MCF 10A (cell line): ENCODE results near the gene SPARC. TPM values are rescaled to one million over a fixed set of nuclear protein-coding genes. Genes with fewer than 3 reads are reported as not detected.

ENCODE experiments used
- BruUV-seq: library from RNA; stranded (reverse); fragments of 400-500 nt; replicated peaks from 2 replicates; lab custom pipeline; 2021; lab: Mats Ljungman, UMichigan
- CTCF ChIA-PET: fragments of 300-600 bp; sonication (Branson Sonifier 250); formaldehyde crosslinking; extraction: SDS; loops from one replicate; lab custom pipeline; 2021; ENCODE audit warnings: antibody characterized with exemption, inconsistent platforms; lab: Yijun Ruan, JAX
- POLR2A ChIA-PET: fragments of 300-600, 350-650 bp; sonication (Branson Sonifier 250); formaldehyde crosslinking; extraction: SDS; loops from one replicate; lab custom pipeline; 2020; ENCODE audit warnings: antibody characterized with exemption, inconsistent platforms; lab: Yijun Ruan, JAX
- DNase-seq: peaks from one replicate; pipeline ENCODE4 v3.0.0-alpha.2; 2018; ENCODE audit not compliant: unreplicated experiment
- H3K27ac Mint-ChIP-seq: one replicate; pipeline ENCODE4 v1.8.0; 2022; ENCODE audit warnings: mild to moderate bottlenecking, low read depth, mixed read lengths; ENCODE audit not compliant: unreplicated experiment
- H3K27me3 Mint-ChIP-seq: one replicate; pipeline ENCODE4 v1.8.0; 2022; ENCODE audit warnings: mixed read lengths; ENCODE audit not compliant: insufficient read depth, unreplicated experiment
- H3K36me3 Mint-ChIP-seq: one replicate; pipeline ENCODE4 v1.8.0; 2022; ENCODE audit warnings: mild to moderate bottlenecking, moderate library complexity, mixed read lengths; ENCODE audit not compliant: insufficient read depth, unreplicated experiment
- H3K4me1 Mint-ChIP-seq: one replicate; pipeline ENCODE4 v1.8.0; 2022; ENCODE audit warnings: mixed read lengths; ENCODE audit not compliant: insufficient read depth, unreplicated experiment
- H3K4me3 Mint-ChIP-seq: one replicate; pipeline ENCODE4 v1.8.0; 2022; ENCODE audit warnings: mild to moderate bottlenecking, moderate library complexity, mixed read lengths; ENCODE audit not compliant: unreplicated experiment
- H3K9me3 Mint-ChIP-seq: one replicate; pipeline ENCODE4 v1.8.0; 2022; ENCODE audit warnings: mixed read lengths; ENCODE audit not compliant: unreplicated experiment
- CTCF ChIP-seq: fragments of 200-600 bp; IDR thresholded peaks from one replicate; pipeline ENCODE4 v1.8.0; 2022; ENCODE audit warnings: antibody characterized with exemption, mild to moderate bottlenecking; ENCODE audit not compliant: unreplicated experiment
- intact Hi-C: fragments of 100-400 bp; cut with micrococcal nuclease; formaldehyde crosslinking; loops from 2 replicates; pipeline ENCODE4 v1.14.1; 2022
- total RNA-seq: library from RNA; stranded (reverse); gene quantifications from 2 replicates; pipeline ENCODE4 v1.2.3, GENCODE V29; 2022

Gene SPARC
- total RNA-seq, 1 experiment from 2014 or later: 32.6 TPM

- peak overlapping the region; percentile 50 for H3K27ac Mint-ChIP-seq
- BruUV-seq: no TSS peak
- POLR2A ChIA-PET: interaction anchor here (0.6 to 25.1 kb wide), 10 partner anchors 3 to 895 kb away, joined by 3 to 535 read pairs (median 5); no protein-coding TSS in a partner anchor
- H3K4me3 Mint-ChIP-seq: no peak overlapping the region
- no peaks in the 10 kb centered on the region for H3K27me3 Mint-ChIP-seq
- peak; percentile 99 for DNase-seq
- peaks cover 53% of the 10 kb centered on the region for H3K4me1 Mint-ChIP-seq
- TF ChIP-seq CTCF: no peak
- CTCF ChIA-PET: interaction anchor here (0.5 to 4.2 kb wide), 13 partner anchors 9 to 547 kb away, joined by 3 to 25 read pairs (median 4); partner anchors contain the start of gene TNIP1
- intact Hi-C loops: no loop called here
- H3K36me3 Mint-ChIP-seq: no peaks in the 10 kb centered on the region
- H3K9me3 Mint-ChIP-seq: no peaks in the 10 kb centered on the region
These were observed 58.4 kb downstream of the SPARC start for GRCh38 chr5:151628112-151628823.

GRCh38 chr5:151627650-151628049, 59.1 kb downstream of the SPARC start:
- intact Hi-C loops: no loop called here
- Mint-ChIP-seq H3K27ac (peak overlapping the region; percentile 50), H3K9me3 (no peaks in the 10 kb centered on the region), H3K4me1 (peaks cover 53% of the 10 kb centered on the region), H3K27me3 (no peaks in the 10 kb centered on the region), H3K4me3 (no peak overlapping the region), H3K36me3 (no peaks in the 10 kb centered on the region)
- ChIA-PET CTCF (interaction anchor here (0.6 to 11.8 kb wide), 14 partner anchors 7 to 546 kb away, joined by 3 to 112 read pairs (median 4); partner anchors contain the start of gene TNIP1), POLR2A (interaction anchor here (0.6 to 25.1 kb wide), 9 partner anchors 3 to 894 kb away, joined by 3 to 535 read pairs (median 5); no protein-coding TSS in a partner anchor)
- no TSS peak for BruUV-seq
- no peak for TF ChIP-seq CTCF
- DNase-seq: peak; percentile 85

GRCh38 chr5:151625285-151625684, 61.4 kb downstream of the SPARC start:
- peaks cover 64% of the 10 kb centered on the region for H3K4me1 Mint-ChIP-seq
- H3K36me3 Mint-ChIP-seq: no peaks in the 10 kb centered on the region
- no peak overlapping the region for H3K27ac Mint-ChIP-seq
- ChIA-PET CTCF (interaction anchor here (1.0 to 11.8 kb wide), 5 partner anchors 9 to 32 kb away, joined by 4 to 112 read pairs (median 5); no protein-coding TSS in a partner anchor), POLR2A (interaction anchor here (1.0 to 25.1 kb wide), 7 partner anchors 6 to 53 kb away, joined by 3 to 535 read pairs (median 5); partner anchors contain the start of gene FAT2)
- TF ChIP-seq CTCF: no peak
- H3K9me3 Mint-ChIP-seq: no peaks in the 10 kb centered on the region
- intact Hi-C loops: no loop called here
- no peak overlapping the region for H3K4me3 Mint-ChIP-seq
- BruUV-seq: no TSS peak
- no peak for DNase-seq
- no peaks in the 10 kb centered on the region for H3K27me3 Mint-ChIP-seq

GRCh38 chr5:151624476-151624875, 62.2 kb downstream of the SPARC start:
- Mint-ChIP-seq H3K27me3 (no peaks in the 10 kb centered on the region), H3K9me3 (no peaks in the 10 kb centered on the region), H3K4me3 (no peak overlapping the region), H3K4me1 (peaks cover 62% of the 10 kb centered on the region), H3K27ac (no peak overlapping the region), H3K36me3 (no peaks in the 10 kb centered on the region)
- ChIA-PET CTCF (interaction anchor here (0.8 to 18.4 kb wide), 8 partner anchors 9 to 53 kb away, joined by 4 to 174 read pairs (median 5); no protein-coding TSS in a partner anchor), POLR2A (interaction anchor here (0.9 to 25.1 kb wide), 8 partner anchors 5 to 52 kb away, joined by 3 to 535 read pairs (median 5); partner anchors contain the start of gene FAT2)
- DNase-seq: no peak
- intact Hi-C loops: no loop called here
- BruUV-seq: no TSS peak
- no peak for TF ChIP-seq CTCF
